HAP-1 (cell line): Measurements from ENCODE around the gene RTP5.
A peak's percentile ranks its signal among the peaks of the same experiment; 100 is the strongest.

Experiments
- DNase-seq, 2 experiments: peaks; one replicate each; pipeline ENCODE4 v3.0.0-alpha.2; 2016 to 2020; ENCODE audit warnings: low spot score in 2 of 2
- H3K27me3 ChIP-seq: fragments of 250-450 bp; sonication (Bioruptor Pico); 2 replicates; pipeline ENCODE4 v1.5.1; 2020; ENCODE audit warnings: low read depth, mild to moderate bottlenecking, moderate library complexity
- H3K36me3 ChIP-seq: fragments of 250-450 bp; sonication (Bioruptor Pico); replicated peaks from 2 replicates; pipeline ENCODE4 v1.5.1; 2020; ENCODE audit warnings: mild to moderate bottlenecking
- H3K4me1 ChIP-seq: fragments of 250-450 bp; sonication (Bioruptor Pico); 2 replicates; pipeline ENCODE4 v1.5.1; 2020; ENCODE audit warnings: mild to moderate bottlenecking
- H3K4me3 ChIP-seq: fragments of 250-450 bp; sonication (Bioruptor Pico); 2 replicates; pipeline ENCODE4 v1.5.1; 2020; ENCODE audit warnings: mild to moderate bottlenecking, moderate library complexity
- H3K9me3 ChIP-seq: fragments of 250-450 bp; sonication (Bioruptor Pico); 2 replicates; pipeline ENCODE4 v1.5.1; 2020; ENCODE audit warnings: mild to moderate bottlenecking, moderate library complexity
- in situ Hi-C: fragments of 300-500 bp; cut with MboI; formaldehyde crosslinking; loops from 3 replicates; pipeline ENCODE4 v1.14.3; 2020; ENCODE audit warnings: low sequenced_read_pairs, inconsistent platforms, mixed read lengths

Gene RTP5

DNA sequence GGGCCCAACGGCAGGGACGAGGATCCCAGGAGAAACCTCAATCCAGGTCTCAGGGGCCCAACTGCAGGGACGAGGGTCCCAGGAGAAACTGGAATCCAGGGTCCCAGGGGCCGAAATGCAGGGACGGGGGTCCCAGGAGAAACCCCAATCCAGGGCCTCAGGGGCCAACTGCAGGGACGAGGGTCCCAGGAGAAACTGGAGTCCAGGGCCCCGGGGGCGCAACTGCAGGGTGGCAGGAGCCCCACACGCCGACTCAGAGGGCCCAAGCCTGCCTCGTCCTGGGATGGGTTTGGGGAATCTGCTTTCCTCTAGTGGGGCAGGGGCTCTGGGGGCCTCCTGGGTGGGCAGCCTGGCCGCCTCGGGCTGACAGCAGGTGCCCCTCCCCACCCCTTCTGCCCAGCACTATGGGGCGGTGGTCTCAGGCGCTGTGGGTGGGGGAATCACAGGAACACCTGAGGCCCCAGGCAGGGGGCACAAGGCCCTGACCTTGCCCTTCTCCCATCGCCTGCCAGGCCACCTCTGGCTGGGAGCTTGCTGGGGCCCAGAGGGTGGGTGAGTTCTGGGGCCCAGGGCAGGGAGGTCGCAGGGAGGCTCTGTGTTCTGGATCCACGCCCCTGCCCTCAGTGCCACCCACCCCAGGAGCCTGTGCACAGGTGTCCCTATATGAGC, 7.1 kb downstream of the RTP5 start:
- no peak for DNase-seq
- H3K4me1 ChIP-seq: peaks cover 5% of the 10 kb centered on the region
- H3K27me3 ChIP-seq: no peaks in the 10 kb centered on the region
- no peak overlapping the region for H3K4me3 ChIP-seq
- in situ Hi-C loops: no loop called here
- no peaks in the 10 kb centered on the region for H3K36me3 ChIP-seq
- peaks cover 4% of the 10 kb centered on the region for H3K9me3 ChIP-seq

DNA sequence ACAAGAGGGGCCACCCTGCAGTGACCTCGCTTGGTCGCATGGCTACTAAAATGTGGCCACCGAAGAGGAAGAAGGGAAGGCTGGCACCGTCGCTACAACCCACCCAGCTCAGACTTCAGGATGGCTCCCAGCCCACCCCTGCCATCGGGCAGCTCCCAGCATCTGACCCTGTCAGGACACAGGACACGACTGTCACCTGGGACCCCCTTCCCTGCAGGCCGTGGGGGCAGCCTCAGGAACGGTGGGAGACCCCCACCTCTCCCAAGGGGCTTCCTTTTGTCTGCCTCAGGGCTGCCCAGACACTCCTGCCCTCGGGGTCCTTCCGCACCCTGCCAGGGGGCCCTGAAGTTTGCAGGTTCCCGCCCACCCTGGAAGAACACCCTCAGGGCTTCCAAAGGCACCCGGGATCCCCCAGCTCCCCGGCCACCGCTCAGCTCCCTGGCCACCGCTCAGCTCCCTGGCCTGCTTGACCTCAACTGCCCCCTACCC, 7.7 kb downstream of the RTP5 start:
- H3K9me3 ChIP-seq: peaks cover 4% of the 10 kb centered on the region

DNA sequence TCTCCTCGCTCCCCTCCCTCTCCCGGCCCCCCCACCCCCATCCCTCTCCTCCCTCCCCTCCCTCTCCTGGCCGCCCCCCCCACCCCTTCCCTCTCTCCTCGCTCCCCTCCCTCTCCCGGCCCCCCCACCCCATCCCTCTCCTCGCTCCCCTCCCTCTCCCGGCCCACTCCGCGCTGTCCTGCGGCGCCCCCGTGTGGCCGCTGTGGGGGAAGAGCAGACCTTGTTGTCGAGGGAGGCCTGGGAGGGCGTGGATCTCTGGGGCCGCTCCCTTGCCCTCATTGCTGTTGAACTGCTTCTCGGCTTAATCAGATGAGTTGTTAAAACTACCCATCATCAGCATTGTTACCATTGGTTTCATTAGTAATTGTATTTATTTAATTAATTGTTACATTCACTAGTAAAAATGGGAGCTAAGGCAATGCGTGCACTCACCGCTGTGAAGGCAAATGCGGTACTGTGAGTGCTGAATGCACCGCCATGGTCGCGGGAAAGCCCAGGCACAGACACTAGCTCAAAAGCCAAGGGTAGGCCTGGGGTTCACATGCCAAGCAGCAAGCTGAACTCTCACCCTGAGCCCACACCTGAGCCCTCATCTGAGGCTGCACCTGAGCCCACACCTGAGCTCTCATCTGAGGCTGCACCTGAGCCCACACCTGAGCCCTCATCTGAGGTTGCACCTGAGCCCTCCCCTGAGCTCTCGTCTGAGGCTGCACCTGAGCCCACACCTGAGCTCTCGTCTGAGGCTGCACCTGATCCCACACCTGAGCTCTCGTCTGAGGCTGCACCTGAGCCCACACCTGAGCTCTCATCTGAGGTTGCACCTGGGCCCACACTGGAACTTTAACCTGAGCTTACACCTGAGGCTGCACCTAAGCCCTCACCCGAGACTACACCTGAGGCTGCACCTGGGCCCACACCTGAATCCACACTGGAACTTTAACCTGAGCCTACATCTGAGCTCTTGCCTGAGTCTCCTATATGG, 8.8 kb downstream of the RTP5 start:
- Histone ChIP-seq H3K27me3 (no peaks in the 10 kb centered on the region), H3K4me3 (no peak overlapping the region), H3K4me1 (peaks cover 13% of the 10 kb centered on the region), H3K9me3 (peaks cover 4% of the 10 kb centered on the region), H3K36me3 (no peaks in the 10 kb centered on the region)
- in situ Hi-C loops: no loop called here
- DNase-seq: peak; percentile 31 to 85

More for the DNA sequence above, 7.7 kb downstream of the RTP5 start:
- no peak for DNase-seq
- in situ Hi-C loops: no loop called here
- no peak overlapping the region for H3K4me3 ChIP-seq
- no peaks in the 10 kb centered on the region for H3K36me3 ChIP-seq
- peaks cover 9% of the 10 kb centered on the region for H3K4me1 ChIP-seq
- H3K27me3 ChIP-seq: no peaks in the 10 kb centered on the region

- Histone ChIP-seq H3K36me3 (no peaks in the 10 kb centered on the region), H3K27me3 (no peaks in the 10 kb centered on the region), H3K4me1 (peaks cover 13% of the 10 kb centered on the region), H3K4me3 (no peak overlapping the region), H3K9me3 (peaks cover 4% of the 10 kb centered on the region)
- in situ Hi-C loops: no loop called here
- DNase-seq: no peak
Observed at GRCh38 chr2:241879326-241879725, 9.8 kb downstream of the RTP5 start.

- Histone ChIP-seq H3K9me3 (peaks cover 2% of the 10 kb centered on the region), H3K36me3 (no peaks in the 10 kb centered on the region), H3K27me3 (no peaks in the 10 kb centered on the region), H3K4me3 (peak overlapping the region; percentile 63), H3K4me1 (peaks cover 13% of the 10 kb centered on the region)
- DNase-seq: no peak
- in situ Hi-C loops: loop anchor here (10.0 kb wide), 1 partner anchor 526 kb away; the partner anchor contains the start of gene FARP2
Observed at GRCh38 chr2:241880311-241881073, 11.0 kb downstream of the RTP5 start.

DNA sequence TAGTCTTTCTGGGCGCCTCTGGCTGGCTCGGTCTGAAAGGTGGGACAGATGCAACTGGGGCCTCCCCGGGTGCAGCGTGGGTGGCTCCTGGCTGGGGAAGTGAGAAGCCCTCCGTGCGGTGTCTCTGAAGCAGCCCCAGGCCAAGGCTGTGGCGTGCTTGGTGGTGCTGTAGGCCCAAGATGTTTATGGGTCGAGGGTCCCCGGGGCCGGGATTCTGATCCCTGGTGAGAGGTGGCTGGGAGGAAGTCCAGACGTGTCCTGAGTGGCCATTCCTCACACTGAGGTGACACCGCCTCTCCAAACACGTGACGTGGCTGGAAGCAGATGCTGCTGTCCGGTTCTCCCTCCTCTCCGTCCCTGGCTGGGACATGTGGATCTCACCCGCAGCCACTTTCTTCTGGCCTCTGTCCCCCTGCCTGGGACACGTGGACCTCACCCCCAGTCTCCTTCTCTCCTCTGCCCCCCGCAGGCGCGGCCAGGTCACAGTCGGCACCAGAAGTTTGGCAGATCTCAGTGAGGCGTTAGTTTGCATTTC, 12.6 kb downstream of the RTP5 start:
- Histone ChIP-seq H3K27me3 (no peaks in the 10 kb centered on the region), H3K36me3 (no peaks in the 10 kb centered on the region), H3K4me3 (peak overlapping the region; percentile 63), H3K4me1 (peaks cover 13% of the 10 kb centered on the region), H3K9me3 (no peaks in the 10 kb centered on the region)
- peak; percentile 7 to 59 for DNase-seq
- in situ Hi-C loops: loop anchor here (10.0 kb wide), 1 partner anchor 527 kb away; the partner anchor contains the start of gene FARP2

- no peak overlapping the region for H3K4me3 ChIP-seq
- no peaks in the 10 kb centered on the region for H3K9me3 ChIP-seq
- in situ Hi-C loops: loop anchor here (10.0 kb wide), 1 partner anchor 530 kb away; the partner anchor contains the start of gene FARP2
- H3K4me1 ChIP-seq: peaks cover 13% of the 10 kb centered on the region
- no peaks in the 10 kb centered on the region for H3K36me3 ChIP-seq
- DNase-seq: no peak
- no peaks in the 10 kb centered on the region for H3K27me3 ChIP-seq
Observed at GRCh38 chr2:241884951-241885290, 15.4 kb downstream of the RTP5 start.

- in situ Hi-C loops: loop anchor here (10.0 kb wide), 1 partner anchor 531 kb away; the partner anchor contains the start of gene FARP2
- Histone ChIP-seq H3K9me3 (no peaks in the 10 kb centered on the region), H3K27me3 (no peaks in the 10 kb centered on the region), H3K4me1 (peaks cover 13% of the 10 kb centered on the region), H3K36me3 (no peaks in the 10 kb centered on the region), H3K4me3 (no peak overlapping the region)
- no peak for DNase-seq
Observed at GRCh38 chr2:241885291-241885945, 15.9 kb downstream of the RTP5 start.

DNA sequence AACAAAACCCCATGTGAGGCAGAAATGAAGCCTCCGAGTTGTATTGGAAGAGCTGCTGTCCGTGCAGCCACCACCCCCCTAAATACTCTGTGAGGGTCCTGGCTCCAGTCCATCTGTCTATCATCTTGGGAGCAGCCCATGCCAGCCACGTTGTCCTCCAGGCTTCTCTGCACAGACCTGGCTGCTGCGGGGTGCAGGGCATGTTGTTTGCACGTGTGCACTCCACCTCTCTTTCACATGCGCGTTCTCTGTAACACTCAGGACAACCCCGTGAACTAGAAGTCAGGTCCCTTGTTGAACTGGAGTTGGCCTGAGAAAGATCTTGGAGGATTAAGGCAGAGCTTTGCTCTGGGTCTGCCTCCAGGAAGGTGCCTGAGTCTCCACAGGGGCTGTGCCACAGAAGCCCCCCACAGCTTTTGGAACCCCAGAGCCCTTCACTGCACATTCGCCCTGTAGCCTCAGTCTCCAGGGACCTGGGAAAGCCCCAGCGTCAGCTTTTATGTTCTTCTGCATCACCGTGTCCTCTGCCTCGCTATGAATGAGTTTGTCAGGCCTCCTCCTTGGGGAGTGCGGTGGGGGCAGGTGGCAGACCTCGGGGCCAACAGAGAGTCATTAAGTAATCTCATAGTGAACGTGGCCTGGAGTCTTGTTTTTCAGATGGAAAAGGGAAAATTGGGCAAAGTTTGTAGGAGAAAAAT, 16.6 kb downstream of the RTP5 start:
- Histone ChIP-seq H3K36me3 (no peaks in the 10 kb centered on the region), H3K9me3 (no peaks in the 10 kb centered on the region), H3K4me1 (peaks cover 8% of the 10 kb centered on the region), H3K27me3 (no peaks in the 10 kb centered on the region), H3K4me3 (no peak overlapping the region)
- DNase-seq: no peak
- in situ Hi-C loops: loop anchor here (10.0 kb wide), 1 partner anchor 531 kb away; the partner anchor contains the start of gene FARP2

DNA sequence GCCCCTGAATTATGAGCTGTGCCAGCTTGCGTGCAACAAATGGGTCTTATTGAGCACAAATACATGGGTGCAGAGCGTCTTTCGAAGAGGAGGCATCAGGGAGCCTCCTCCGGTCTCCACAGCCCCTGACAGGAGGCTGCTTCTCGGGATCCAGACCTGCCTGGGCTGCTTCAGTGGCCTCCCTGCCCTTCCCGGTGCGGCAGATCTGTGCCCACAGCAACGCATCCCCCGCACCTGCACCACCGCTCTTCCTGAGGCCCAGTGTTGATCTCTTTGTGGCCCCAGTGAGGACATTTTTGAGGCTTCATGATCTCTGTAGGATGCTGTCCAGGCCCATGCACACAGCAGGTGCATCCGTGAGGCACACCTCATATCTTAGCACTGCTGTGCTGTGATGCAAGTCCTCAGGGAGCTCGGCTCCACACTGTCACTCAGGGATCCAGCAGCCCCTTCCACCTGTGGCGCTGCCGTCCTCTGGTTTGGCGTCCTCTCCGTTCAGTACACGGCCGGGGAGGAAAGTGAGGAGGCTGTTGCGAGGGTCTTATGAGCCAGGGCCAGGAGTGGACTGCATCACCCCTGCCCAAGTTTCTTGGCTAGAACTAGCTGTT, 17.4 kb downstream of the RTP5 start:
- in situ Hi-C loops: loop anchor here (10.0 kb wide), 1 partner anchor 532 kb away; the partner anchor contains the start of gene FARP2
- peaks cover 9% of the 10 kb centered on the region for H3K4me1 ChIP-seq
- H3K9me3 ChIP-seq: no peaks in the 10 kb centered on the region
- no peaks in the 10 kb centered on the region for H3K27me3 ChIP-seq
- H3K4me3 ChIP-seq: no peak overlapping the region
- DNase-seq: no peak
- H3K36me3 ChIP-seq: no peaks in the 10 kb centered on the region

DNA sequence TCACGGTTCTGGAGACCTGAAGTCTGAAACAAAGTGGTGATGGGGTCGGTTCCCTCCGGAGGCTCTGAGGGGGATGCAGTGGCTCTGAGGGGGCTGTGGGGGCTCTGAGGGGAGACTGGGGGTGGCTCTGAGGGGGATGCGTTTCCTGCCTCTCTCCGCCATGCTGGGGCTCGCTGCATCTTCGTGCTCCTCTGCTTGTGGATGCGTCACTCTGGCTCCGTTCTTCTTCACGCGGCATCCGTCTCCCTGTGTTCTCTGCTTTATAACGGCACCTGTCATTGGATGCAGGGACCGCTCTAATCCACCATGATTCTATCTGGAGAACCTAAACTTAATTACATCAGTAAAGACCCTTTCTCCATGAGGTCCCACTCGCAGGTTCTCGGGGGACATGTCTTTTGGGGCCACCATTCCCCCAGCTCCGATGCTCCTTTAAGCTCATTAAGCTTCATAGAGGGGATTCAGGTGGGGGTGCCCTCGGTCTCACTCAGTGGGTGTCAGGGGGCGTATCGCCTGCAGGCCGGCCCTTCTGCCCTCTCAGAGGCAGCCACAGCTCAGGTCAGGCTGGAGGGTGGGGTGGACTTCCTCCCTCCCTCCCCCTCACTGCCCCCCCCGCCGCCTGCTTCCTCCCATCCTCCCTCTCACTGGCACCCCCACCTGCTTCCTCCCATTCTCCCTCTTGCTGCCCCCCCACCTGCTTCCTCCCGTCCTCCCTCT, 18.4 kb downstream of the RTP5 start:
- Histone ChIP-seq H3K9me3 (no peaks in the 10 kb centered on the region), H3K36me3 (no peaks in the 10 kb centered on the region), H3K27me3 (no peaks in the 10 kb centered on the region), H3K4me3 (no peak overlapping the region), H3K4me1 (peaks cover 10% of the 10 kb centered on the region)
- DNase-seq: no peak
- in situ Hi-C loops: loop anchor here (10.0 kb wide), 1 partner anchor 533 kb away; the partner anchor contains the start of gene FARP2
